Measurements from ENCODE around the gene GTPBP6.
"Not testable (repeated sequence)": the region's sequence is repeated elsewhere in the genome, so short reads cannot be mapped to it uniquely, and the experiment has no call there.

Gene GTPBP6

GRCh38 chrX:291411-291901, 27.1 kb downstream of the GTPBP6 start:
- DNase-seq (ENCODE audit: low read depth): no peak

- DNase-seq (ENCODE audit: low read depth): no peak
Observed at GRCh38 chrX:290476-291166, 28.0 kb downstream of the GTPBP6 start.

- DNase-seq (ENCODE audit: low read depth): no peak
Observed at GRCh38 chrX:288561-288991, 30.0 kb downstream of the GTPBP6 start.

- no peak for DNase-seq (ENCODE audit: low read depth)
Observed at GRCh38 chrX:287670-288069, 30.9 kb downstream of the GTPBP6 start.

GRCh38 chrX:285076-285677, 33.4 kb downstream of the GTPBP6 start:
- no peak for DNase-seq (ENCODE audit: low read depth)

GRCh38 chrX:283115-283845, 35.3 kb downstream of the GTPBP6 start:
- DNase-seq (ENCODE audit: low read depth): peak; percentile 66

- not testable (repeated sequence) for DNase-seq (ENCODE audit: low read depth)
Observed at GRCh38 chrX:282000-282681, 36.5 kb downstream of the GTPBP6 start.

GRCh38 chrX:281166-281999, 37.2 kb downstream of the GTPBP6 start, which contains the start of gene PLCXD1:
TSS of gene PLCXD1 (plus strand) at chrX:281381. CDS start at chrX:284188, 2,807 bp downstream.
- no peak for DNase-seq (ENCODE audit: low read depth)

- DNase-seq (ENCODE audit: low read depth): not testable (repeated sequence)
Observed at GRCh38 chrX:280722-281121, 37.9 kb downstream of the GTPBP6 start.

- DNase-seq (ENCODE audit: low read depth): not testable (repeated sequence)
Observed at GRCh38 chrX:279757-280604, 38.6 kb downstream of the GTPBP6 start.

- peak; percentile 39 for DNase-seq (ENCODE audit: low read depth)
Observed at GRCh38 chrX:276581-277201, 41.9 kb downstream of the GTPBP6 start.

GRCh38 chrX:275967-276580, 42.5 kb downstream of the GTPBP6 start:
- DNase-seq (ENCODE audit: low read depth): peak; percentile 33

GRCh38 chrX:275476-275966, 43.1 kb downstream of the GTPBP6 start:
- no peak for DNase-seq (ENCODE audit: low read depth)

- no peak for DNase-seq (ENCODE audit: low read depth)
Observed at GRCh38 chrX:274904-275475, 43.6 kb downstream of the GTPBP6 start.

- DNase-seq (ENCODE audit: low read depth): no peak
Observed at GRCh38 chrX:270848-271367, 47.7 kb downstream of the GTPBP6 start.

- DNase-seq (ENCODE audit: low read depth): no peak
Observed at GRCh38 chrX:267771-268261, 50.8 kb downstream of the GTPBP6 start.

GRCh38 chrX:265502-265901, 53.1 kb downstream of the GTPBP6 start:
- DNase-seq (ENCODE audit: low read depth): no peak
